Mononuclear cell (primary cell): Measurements from ENCODE around the gene HEXD. TPM values are rescaled to one million over a fixed set of nuclear protein-coding genes. Genes with fewer than 3 reads are reported as not detected.
"Not testable (repeated sequence)": the region's sequence is repeated elsewhere in the genome, so short reads cannot be mapped to it uniquely, and the experiment has no call there.

Experiments used
- H3K27me3 ChIP-seq: 2 replicates; pipeline ENCODE4 v1.6.0; 2011; ENCODE audit warnings: low read length, control low read depth; ENCODE audit not compliant: insufficient read depth
- H3K4me1 ChIP-seq: 2 replicates; pipeline ENCODE4 v1.5.1; 2011; ENCODE audit warnings: mild to moderate bottlenecking, low read length, control low read depth; ENCODE audit not compliant: insufficient read depth
- H3K4me3 ChIP-seq: 2 replicates; pipeline ENCODE4 v1.5.1; 2011; ENCODE audit warnings: mild to moderate bottlenecking, low read length, moderate library complexity
- H3K9me3 ChIP-seq: 2 replicates; pipeline ENCODE4 v1.5.1; 2011; ENCODE audit warnings: low read depth, mild to moderate bottlenecking, control low read depth, low read length
- total RNA-seq: library from RNA; depleted of rRNA; stranded (reverse); fragments of >200 nt; gene quantifications from one replicate; pipeline ENCODE4 v1.2.3, GENCODE V29; 2012

The HEXD gene
- total RNA-seq, 1 donor, result 16.0 TPM

GRCh38 chr17:82400206-82400605 is 17.9 kb upstream of the HEXD start:
- Histone ChIP-seq H3K4me1 (peaks cover 28% of the 10 kb centered on the region), H3K27me3 (no peaks in the 10 kb centered on the region), H3K4me3 (no peak overlapping the region), H3K9me3 (no peaks in the 10 kb centered on the region)

- Histone ChIP-seq H3K27me3 (no peaks in the 10 kb centered on the region), H3K4me1 (peaks cover 28% of the 10 kb centered on the region), H3K4me3 (no peak overlapping the region), H3K9me3 (no peaks in the 10 kb centered on the region)
Observed at GRCh38 chr17:82400830-82401229, 17.3 kb upstream of the HEXD start.

GRCh38 chr17:82402865-82403264 is 15.3 kb upstream of the HEXD start:
- H3K4me1 ChIP-seq, result peaks cover 28% of the 10 kb centered on the region
- H3K4me3 ChIP-seq, result no peak overlapping the region
- H3K27me3 ChIP-seq, result no peaks in the 10 kb centered on the region
- H3K9me3 ChIP-seq, result no peaks in the 10 kb centered on the region

- Histone ChIP-seq H3K4me3 (no peak overlapping the region), H3K9me3 (no peaks in the 10 kb centered on the region), H3K27me3 (no peaks in the 10 kb centered on the region), H3K4me1 (peaks cover 28% of the 10 kb centered on the region)
Observed at GRCh38 chr17:82403662-82404660, 14.2 kb upstream of the HEXD start.

GRCh38 chr17:82405051-82405450 is 13.1 kb upstream of the HEXD start:
- H3K9me3 ChIP-seq, result no peaks in the 10 kb centered on the region
- peaks cover 18% of the 10 kb centered on the region for H3K4me1 ChIP-seq
- no peaks in the 10 kb centered on the region for H3K27me3 ChIP-seq
- H3K4me3 ChIP-seq, result no peak overlapping the region

GRCh38 chr17:82406131-82406671 is 11.9 kb upstream of the HEXD start:
- Histone ChIP-seq H3K9me3 (no peaks in the 10 kb centered on the region), H3K27me3 (no peaks in the 10 kb centered on the region), H3K4me3 (no peak overlapping the region), H3K4me1 (peaks cover 6% of the 10 kb centered on the region)

- Histone ChIP-seq H3K27me3 (no peaks in the 10 kb centered on the region), H3K9me3 (no peaks in the 10 kb centered on the region), H3K4me3 (no peak overlapping the region), H3K4me1 (no peaks in the 10 kb centered on the region)
Observed at GRCh38 chr17:82407255-82407654, 10.9 kb upstream of the HEXD start.

GRCh38 chr17:82408288-82408937 is 9.7 kb upstream of the HEXD start:
- Histone ChIP-seq H3K27me3 (no peaks in the 10 kb centered on the region), H3K4me1 (no peaks in the 10 kb centered on the region), H3K4me3 (no peak overlapping the region), H3K9me3 (no peaks in the 10 kb centered on the region)

- H3K27me3 ChIP-seq, result no peaks in the 10 kb centered on the region
- H3K4me3 ChIP-seq, result no peak overlapping the region
- no peaks in the 10 kb centered on the region for H3K4me1 ChIP-seq
- no peaks in the 10 kb centered on the region for H3K9me3 ChIP-seq
Observed at GRCh38 chr17:82408938-82409318, 9.2 kb upstream of the HEXD start.

GRCh38 chr17:82410014-82410716 is 8.0 kb upstream of the HEXD start:
- H3K4me1 ChIP-seq, result peaks cover 9% of the 10 kb centered on the region
- H3K4me3 ChIP-seq, result no peak overlapping the region
- H3K27me3 ChIP-seq, result no peaks in the 10 kb centered on the region
- H3K9me3 ChIP-seq, result no peaks in the 10 kb centered on the region

GRCh38 chr17:82411396-82412053 is 6.6 kb upstream of the HEXD start:
- no peak overlapping the region for H3K4me3 ChIP-seq
- H3K9me3 ChIP-seq, result no peaks in the 10 kb centered on the region
- peaks cover 9% of the 10 kb centered on the region for H3K4me1 ChIP-seq
- H3K27me3 ChIP-seq, result no peaks in the 10 kb centered on the region

- H3K9me3 ChIP-seq, H3K4me3 ChIP-seq: not testable (repeated sequence)
Observed at GRCh38 chr17:82412081-82412480, 6.1 kb upstream of the HEXD start.

GRCh38 chr17:82412535-82413520 is 5.3 kb upstream of the HEXD start:
- no peaks in the 10 kb centered on the region for H3K27me3 ChIP-seq
- H3K9me3 ChIP-seq, result no peaks in the 10 kb centered on the region
- no peak overlapping the region for H3K4me3 ChIP-seq
- peaks cover 14% of the 10 kb centered on the region for H3K4me1 ChIP-seq

More at GRCh38 chr17:82412081-82412480, 6.1 kb upstream of the HEXD start:
- H3K27me3 ChIP-seq, H3K4me1 ChIP-seq: not testable (repeated sequence)
